Vagina (tissue), 2 donors: ENCODE measurements around the gene RARA. TPM values are rescaled to one million over a fixed set of nuclear protein-coding genes. Genes with fewer than 3 reads are reported as not detected.

Source experiments
- DNase-seq, 2 donors: peaks; one replicate each; pipeline ENCODE4 v3.0.0-alpha.2; 2017; ENCODE audit errors: extremely low spot score in 2 of 2
- H3K27ac ChIP-seq: fragments of 200-600 bp; sonication (generic); one replicate; pipeline ENCODE4 v1.5.1; 2019
- H3K27me3 ChIP-seq: fragments of 200-600 bp; sonication (generic); one replicate; pipeline ENCODE4 v1.5.1; 2019
- H3K36me3 ChIP-seq, 2 donors: fragments of 200-600 bp; sonication (generic); one replicate each; pipeline ENCODE4 v1.5.1; 2017 to 2019
- H3K4me1 ChIP-seq: fragments of 200-600 bp; sonication (generic); one replicate; pipeline ENCODE4 v1.5.1; 2019
- H3K4me3 ChIP-seq, 2 donors: fragments of 200-600 bp; sonication (generic); 1 replicate in 1 of 2; 2 replicates in 1 of 2; pipeline ENCODE4 v1.5.1; 2016 to 2019
- H3K9me3 ChIP-seq: fragments of 200-600 bp; sonication (generic); one replicate; pipeline ENCODE4 v1.5.1; 2019
- POLR2A ChIP-seq, 2 donors: fragments of 450-650 bp; IDR thresholded peaks; one replicate each; pipeline ENCODE4 v1.6.1; 2017; ENCODE audit warnings: antibody characterized with exemption in 2 of 2, mild to moderate bottlenecking in 2 of 2, moderate library complexity in 2 of 2
- POLR2AphosphoS5 ChIP-seq, 2 donors: sonication (generic); formaldehyde crosslinking; IDR thresholded peaks; one replicate each; pipeline ENCODE4 v1.9.0; 2017; ENCODE audit warnings: antibody characterized with exemption in 2 of 2, mild to moderate bottlenecking in 2 of 2, low read depth in 1 of 2; ENCODE audit not compliant: insufficient read depth in 1 of 2
- intact Hi-C: fragments of 100-400 bp; cut with DNase I; formaldehyde crosslinking; loops from one replicate; pipeline ENCODE4 v1.15.1; 2023
- total RNA-seq: library from RNA; depleted of rRNA; stranded (reverse); fragments of >200 nt; gene quantifications from one replicate; pipeline ENCODE4 v1.2.3, GENCODE V29; 2016
- TF ChIP-seq, protein P1 (sequence below), 3 experiments: fragments of 450-650 bp in 2 of 3; fragments of 200-600 bp in 1 of 3; sonication (generic) in 1 of 3; IDR thresholded peaks; one replicate each; pipeline ENCODE4 v1.5.1; 2017 to 2019; ENCODE audit warnings: antibody characterized with exemption in 3 of 3, mild to moderate bottlenecking in 2 of 3, moderate library complexity in 2 of 3

Gene RARA
- total RNA-seq, 1 donor from 2014 or later = 58.9 TPM

DNA sequence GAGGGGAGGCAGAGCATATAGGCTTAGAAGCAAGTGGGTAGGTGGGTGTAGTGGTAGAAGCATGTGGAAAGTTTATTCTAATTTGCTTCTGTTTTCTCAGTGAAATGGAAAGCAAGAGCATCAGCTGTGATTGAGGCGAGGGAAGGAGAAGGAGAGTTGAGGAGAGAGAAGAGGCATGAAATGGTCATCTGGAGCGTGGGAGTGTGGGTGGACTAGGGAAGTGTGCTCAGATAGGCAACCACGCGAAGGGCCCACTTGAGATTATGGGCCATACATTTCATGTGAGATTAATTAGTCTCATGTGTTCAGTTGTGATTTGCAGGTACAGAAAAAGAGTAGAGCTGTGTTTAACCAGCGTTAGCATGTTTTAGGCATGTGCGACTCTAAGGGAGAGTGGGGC, 42.1 kb upstream of the RARA start:
- TF ChIP-seq POLR2AphosphoS5 (IDR thresholded peaks at IDR 0.05; ENCODE audit: insufficient read depth in 1 of 2, low read depth in 1 of 2) (no peak), POLR2A (IDR thresholded peaks at IDR 0.05) (no peak)
- TF ChIP-seq, protein P1, sequence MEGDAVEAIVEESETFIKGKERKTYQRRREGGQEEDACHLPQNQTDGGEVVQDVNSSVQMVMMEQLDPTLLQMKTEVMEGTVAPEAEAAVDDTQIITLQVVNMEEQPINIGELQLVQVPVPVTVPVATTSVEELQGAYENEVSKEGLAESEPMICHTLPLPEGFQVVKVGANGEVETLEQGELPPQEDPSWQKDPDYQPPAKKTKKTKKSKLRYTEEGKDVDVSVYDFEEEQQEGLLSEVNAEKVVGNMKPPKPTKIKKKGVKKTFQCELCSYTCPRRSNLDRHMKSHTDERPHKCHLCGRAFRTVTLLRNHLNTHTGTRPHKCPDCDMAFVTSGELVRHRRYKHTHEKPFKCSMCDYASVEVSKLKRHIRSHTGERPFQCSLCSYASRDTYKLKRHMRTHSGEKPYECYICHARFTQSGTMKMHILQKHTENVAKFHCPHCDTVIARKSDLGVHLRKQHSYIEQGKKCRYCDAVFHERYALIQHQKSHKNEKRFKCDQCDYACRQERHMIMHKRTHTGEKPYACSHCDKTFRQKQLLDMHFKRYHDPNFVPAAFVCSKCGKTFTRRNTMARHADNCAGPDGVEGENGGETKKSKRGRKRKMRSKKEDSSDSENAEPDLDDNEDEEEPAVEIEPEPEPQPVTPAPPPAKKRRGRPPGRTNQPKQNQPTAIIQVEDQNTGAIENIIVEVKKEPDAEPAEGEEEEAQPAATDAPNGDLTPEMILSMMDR (IDR thresholded peaks at IDR 0.05) = no peak
- intact Hi-C loops = no loop called here
- H3K4me1 ChIP-seq = no peaks in the 10 kb centered on the region
- H3K36me3 ChIP-seq = peaks cover 0 to 49% of the 10 kb centered on the region in 2 donors
- H3K27ac ChIP-seq = no peak overlapping the region
- no peaks in the 10 kb centered on the region for H3K9me3 ChIP-seq
- no peak overlapping the region for H3K4me3 ChIP-seq
- no peaks in the 10 kb centered on the region for H3K27me3 ChIP-seq
- no peak for DNase-seq

GRCh38 chr17:40268141-40268712, 40.8 kb upstream of the RARA start:
- Histone ChIP-seq H3K27ac (no peak overlapping the region), H3K4me3 (no peak overlapping the region), H3K27me3 (no peaks in the 10 kb centered on the region), H3K4me1 (no peaks in the 10 kb centered on the region), H3K9me3 (no peaks in the 10 kb centered on the region), H3K36me3 (peaks cover 0 to 35% of the 10 kb centered on the region in 2 donors)
- DNase-seq = no peak
- TF ChIP-seq POLR2AphosphoS5 (IDR thresholded peaks at IDR 0.05; ENCODE audit: insufficient read depth in 1 of 2, low read depth in 1 of 2) (no peak), POLR2A (IDR thresholded peaks at IDR 0.05) (no peak)
- TF ChIP-seq, protein P1 (IDR thresholded peaks at IDR 0.05) = no peak
- intact Hi-C loops = no loop called here

GRCh38 chr17:40278414-40278813, 30.6 kb upstream of the RARA start:
- Histone ChIP-seq H3K27ac (no peak overlapping the region), H3K36me3 (peaks cover 0 to 77% of the 10 kb centered on the region in 2 donors), H3K4me3 (no peak overlapping the region), H3K4me1 (peaks cover 1% of the 10 kb centered on the region), H3K9me3 (no peaks in the 10 kb centered on the region), H3K27me3 (no peaks in the 10 kb centered on the region)
- intact Hi-C loops = no loop called here
- TF ChIP-seq POLR2AphosphoS5 (IDR thresholded peaks at IDR 0.05; ENCODE audit: insufficient read depth in 1 of 2, low read depth in 1 of 2) (no peak), POLR2A (IDR thresholded peaks at IDR 0.05) (no peak)
- TF ChIP-seq, protein P1 (IDR thresholded peaks at IDR 0.05) = no peak
- no peak for DNase-seq

GRCh38 chr17:40279402-40279801, 29.6 kb upstream of the RARA start:
- Histone ChIP-seq H3K4me3 (no peak overlapping the region), H3K9me3 (no peaks in the 10 kb centered on the region), H3K27me3 (no peaks in the 10 kb centered on the region), H3K36me3 (peaks cover 0 to 67% of the 10 kb centered on the region in 2 donors), H3K27ac (no peak overlapping the region), H3K4me1 (peaks cover 11% of the 10 kb centered on the region)
- intact Hi-C loops = no loop called here
- TF ChIP-seq, protein P1 (IDR thresholded peaks at IDR 0.05) = no peak
- TF ChIP-seq POLR2A (IDR thresholded peaks at IDR 0.05) (no peak), POLR2AphosphoS5 (IDR thresholded peaks at IDR 0.05; ENCODE audit: insufficient read depth in 1 of 2, low read depth in 1 of 2) (no peak)
- no peak for DNase-seq

DNA sequence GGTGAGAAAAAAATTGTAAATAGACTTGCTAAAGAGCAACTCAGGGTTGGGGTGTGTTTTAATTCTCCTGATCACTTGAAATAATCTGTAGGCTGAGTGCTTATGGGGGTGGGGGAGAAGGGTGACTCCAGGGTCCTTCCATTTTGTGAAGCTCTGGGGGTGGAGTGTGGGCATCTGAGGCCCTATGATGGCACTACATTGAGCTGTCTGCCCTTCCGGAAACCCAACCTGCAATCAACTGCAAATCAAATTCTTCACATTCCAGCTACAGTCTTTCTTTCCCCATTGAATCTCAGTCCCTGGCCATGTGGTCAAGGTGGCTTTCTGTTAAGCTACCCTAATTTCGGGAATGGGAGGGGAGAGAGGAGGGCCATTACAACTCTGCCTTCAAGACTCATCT, 27.3 kb upstream of the RARA start:
- Histone ChIP-seq H3K9me3 (no peaks in the 10 kb centered on the region), H3K4me1 (peaks cover 19% of the 10 kb centered on the region), H3K27me3 (no peaks in the 10 kb centered on the region), H3K36me3 (peaks cover 0 to 51% of the 10 kb centered on the region in 2 donors), H3K4me3 (no peak overlapping the region), H3K27ac (no peak overlapping the region)
- intact Hi-C loops = no loop called here
- TF ChIP-seq, protein P1 (IDR thresholded peaks at IDR 0.05) = no peak
- no peak for TF ChIP-seq POLR2AphosphoS5 (IDR thresholded peaks at IDR 0.05; ENCODE audit: insufficient read depth in 1 of 2, low read depth in 1 of 2)
- TF ChIP-seq POLR2A (IDR thresholded peaks at IDR 0.05) = no peak
- DNase-seq = no peak
